Activated CD4-positive, alpha-beta T cell treated with anti-CD3 and anti-CD28 coated beads, Interleukin-10, Interleukin-2, amounts not matched to agents 100 ng/mL and 50 ng/mL, durations not matched to agents 16 hours and 8 hours (primary cell): ENCODE measurements around the gene AP1M1.

ENCODE experiments used
- DNase-seq: peaks from one replicate; pipeline ENCODE4 v3.0.0-alpha.2; 2020

Gene AP1M1

GRCh38 chr19:16208847-16209665 lies 11.3 kb downstream of the AP1M1 start:
- no peak for DNase-seq

- DNase-seq = no peak
These were observed 12.5 kb downstream of the AP1M1 start for GRCh38 chr19:16210168-16210567.

GRCh38 chr19:16213076-16213475 lies 15.4 kb downstream of the AP1M1 start:
- DNase-seq = no peak

GRCh38 chr19:16216744-16217670 lies 19.3 kb downstream of the AP1M1 start:
- DNase-seq = no peak

GRCh38 chr19:16217716-16218451 lies 20.2 kb downstream of the AP1M1 start:
- no peak for DNase-seq

- no peak for DNase-seq
These were observed 21.1 kb downstream of the AP1M1 start for GRCh38 chr19:16218851-16219250.

DNA sequence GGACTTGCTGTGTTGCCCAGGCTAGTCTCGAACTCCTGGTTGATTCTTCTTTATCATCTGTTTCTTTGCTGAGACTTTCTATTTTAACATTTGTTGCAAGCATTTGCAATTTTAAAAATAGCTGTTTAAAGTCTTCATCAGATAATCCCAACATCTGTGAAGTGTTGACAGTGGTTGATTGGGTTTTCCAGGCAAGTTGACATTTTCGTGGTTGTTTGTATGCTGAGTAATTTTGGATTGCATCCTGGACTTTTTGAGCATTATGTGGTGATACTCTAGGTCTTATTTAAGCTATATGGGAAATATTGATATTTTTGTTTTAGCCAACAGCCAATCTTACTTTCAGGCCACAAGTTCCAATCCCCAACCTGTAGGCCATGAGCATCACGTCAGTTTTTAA lies 25.1 kb downstream of the AP1M1 start:
- DNase-seq = no peak

DNA sequence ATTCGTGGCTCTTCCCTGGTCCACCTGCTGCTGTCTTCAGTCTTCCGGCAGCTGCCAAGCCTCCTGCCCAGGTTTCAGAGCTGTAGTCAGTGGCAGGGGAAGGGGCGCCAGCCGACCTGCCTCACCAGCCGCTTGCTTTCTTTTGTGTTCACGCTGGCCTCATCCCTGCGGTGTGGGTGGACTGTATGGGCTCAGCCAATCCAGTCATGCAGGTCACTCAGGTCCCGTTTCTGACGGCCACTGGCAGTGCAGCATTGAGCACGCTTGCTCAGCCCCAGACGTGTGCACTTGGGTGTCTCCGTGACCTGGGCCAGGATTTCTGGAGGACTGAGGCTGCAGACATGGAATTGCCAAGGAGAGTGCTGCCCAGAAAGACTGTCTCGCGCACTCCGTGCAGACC lies 26.0 kb downstream of the AP1M1 start:
- no peak for DNase-seq

DNA sequence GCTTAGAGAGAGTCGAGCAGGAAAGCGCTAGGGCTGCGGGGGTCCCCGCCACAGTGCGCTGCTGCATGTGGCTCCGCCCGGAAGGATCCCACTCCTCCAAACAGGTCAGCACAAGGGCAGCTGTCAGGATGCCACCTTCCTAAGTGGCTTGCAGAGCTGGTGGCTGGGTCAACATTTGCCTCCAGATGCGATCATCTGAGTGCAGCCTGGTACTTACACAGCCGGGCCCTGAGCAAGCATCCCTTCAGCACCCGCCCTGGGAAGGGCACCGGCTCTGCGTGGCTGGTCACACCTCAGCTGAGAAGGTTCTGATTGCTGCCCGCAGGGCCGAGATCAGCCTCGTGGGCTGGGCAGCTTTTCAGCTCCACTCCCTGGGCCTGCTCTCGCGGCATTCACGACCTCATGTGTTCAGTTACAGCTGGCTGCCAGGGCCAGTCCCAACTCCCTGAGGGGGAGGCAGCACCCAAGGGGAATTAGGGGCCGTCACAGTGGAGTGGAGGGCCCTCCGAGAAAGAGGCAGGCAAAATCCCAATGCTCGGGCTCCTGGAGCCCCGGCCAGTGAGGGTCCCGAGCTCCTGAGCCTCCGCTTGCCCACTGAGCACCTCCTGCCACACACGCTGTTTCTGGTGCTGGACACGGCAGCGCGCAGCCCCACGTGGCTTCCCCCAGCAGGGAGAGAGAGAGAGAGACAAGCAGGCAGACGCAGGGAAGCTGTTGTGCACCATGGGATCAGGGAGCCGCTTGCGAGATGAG lies 26.8 kb downstream of the AP1M1 start:
- DNase-seq = no peak

GRCh38 chr19:16225279-16226183 lies 27.8 kb downstream of the AP1M1 start:
- no peak for DNase-seq

DNA sequence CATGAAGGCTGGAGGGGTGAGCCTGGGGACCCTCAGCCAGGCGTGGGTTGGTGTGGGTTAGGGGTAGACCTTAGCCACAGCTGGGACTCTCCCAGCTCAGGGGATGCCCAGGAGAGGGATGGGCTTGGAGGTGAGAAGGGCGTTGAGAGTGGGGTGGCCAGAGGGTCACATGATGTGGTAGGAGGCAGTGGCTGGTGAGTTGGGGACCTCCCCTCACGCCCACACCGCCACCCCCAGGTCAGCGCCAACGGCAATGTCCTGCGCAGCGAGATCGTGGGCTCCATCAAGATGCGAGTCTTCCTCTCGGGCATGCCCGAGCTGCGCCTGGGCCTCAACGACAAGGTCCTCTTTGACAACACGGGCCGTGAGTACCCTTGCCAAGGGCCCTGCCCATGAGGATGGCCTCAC lies 28.5 kb downstream of the AP1M1 start:
- no peak for DNase-seq

GRCh38 chr19:16226878-16227836 lies 29.4 kb downstream of the AP1M1 start:
- DNase-seq = no peak

GRCh38 chr19:16227837-16228636 lies 30.3 kb downstream of the AP1M1 start:
- no peak for DNase-seq

DNA sequence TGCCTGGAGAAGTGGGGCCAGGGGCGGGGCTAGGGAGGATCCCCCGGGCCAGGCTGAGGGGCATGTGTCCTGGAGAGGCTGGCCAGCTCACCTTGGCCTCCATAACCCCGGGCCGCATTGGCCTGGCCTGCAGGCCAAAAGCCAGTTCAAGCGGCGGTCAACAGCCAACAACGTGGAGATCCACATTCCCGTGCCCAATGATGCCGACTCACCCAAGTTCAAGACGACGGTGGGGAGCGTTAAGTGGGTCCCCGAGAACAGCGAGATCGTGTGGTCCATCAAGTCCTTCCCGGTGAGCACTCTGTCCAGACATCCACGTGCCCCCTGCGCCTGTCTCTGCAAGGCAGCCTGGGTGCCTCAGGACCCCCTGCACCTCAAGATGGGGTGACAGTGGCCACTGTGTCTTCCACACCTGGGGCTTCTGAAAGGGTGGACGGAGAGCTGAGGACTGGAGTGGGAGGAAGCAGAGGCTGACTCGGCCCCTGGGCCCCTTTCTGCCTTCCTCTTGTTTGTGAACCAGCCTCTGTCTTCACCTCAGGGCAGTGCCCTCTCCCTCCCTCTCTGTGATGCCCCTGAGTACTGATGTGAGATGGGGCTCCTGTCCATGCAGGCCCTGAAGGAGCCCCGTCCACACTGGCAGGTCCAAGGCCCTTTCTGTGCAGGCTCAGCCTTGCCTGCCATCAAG lies 31.1 kb downstream of the AP1M1 start:
- DNase-seq = no peak

GRCh38 chr19:16229322-16229641 lies 31.6 kb downstream of the AP1M1 start:
- no peak for DNase-seq

GRCh38 chr19:16232127-16232526 lies 34.4 kb downstream of the AP1M1 start:
- DNase-seq = no peak

DNA sequence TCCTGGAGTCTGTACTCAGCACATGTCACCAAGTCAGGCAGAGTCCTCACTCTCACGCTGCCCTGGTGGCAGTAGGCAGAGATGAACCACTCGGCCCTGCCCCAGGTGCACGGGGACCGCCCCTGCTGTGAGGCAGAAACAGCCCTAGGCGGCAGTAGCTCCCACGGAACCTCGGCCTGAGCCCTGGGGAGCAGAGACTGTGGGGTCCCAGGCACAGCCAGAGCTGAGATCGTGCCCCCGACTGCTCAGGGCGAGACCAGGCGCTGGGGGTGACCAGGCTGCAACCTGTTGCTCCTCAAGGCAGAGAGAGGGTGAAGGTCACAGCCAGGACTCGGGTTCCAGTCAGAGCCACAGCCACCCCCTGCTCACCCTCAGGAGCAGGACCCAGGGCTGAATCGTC lies 34.9 kb downstream of the AP1M1 start:
- DNase-seq = no peak

GRCh38 chr19:16233081-16233776 lies 35.5 kb downstream of the AP1M1 start:
- no peak for DNase-seq
